Peyer's patch (tissue), 4 donors: ENCODE measurements around the gene SH2D6.

Source experiments
- CTCF ChIP-seq, 6 experiments: fragments of 450-650 bp in 4 of 6; fragments of 200-600 bp in 2 of 6; sonication (generic) in 1 of 6; IDR thresholded peaks; one replicate each; pipeline ENCODE4 v1.5.1; 2017 to 2019; ENCODE audit warnings: antibody characterized with exemption in 6 of 6, mild to moderate bottlenecking in 3 of 6, moderate library complexity in 1 of 6
- POLR2A ChIP-seq, 2 donors: fragments of 450-650 bp; IDR thresholded peaks; one replicate each; pipeline ENCODE4 v1.5.1; 2017; ENCODE audit warnings: antibody characterized with exemption in 2 of 2, mild to moderate bottlenecking in 2 of 2, moderate library complexity in 2 of 2

GRCh38 chr2:85394261-85394681, 24.2 kb upstream of the SH2D6 start:
- TF ChIP-seq CTCF (IDR thresholded peaks at IDR 0.05) (no peak), POLR2A (IDR thresholded peaks at IDR 0.05) (no peak)
